HEK293T (cell line): Measurements from ENCODE around the gene CA7.

Source experiments
- CTCF ChIA-PET: fragments of 350-600 bp; formaldehyde crosslinking; extraction: SDS; loops from one replicate; lab custom pipeline; 2021; ENCODE audit warnings: antibody characterized with exemption, inconsistent platforms; lab: Yijun Ruan, JAX
- POLR2A ChIA-PET: fragments of 350-600 bp; formaldehyde crosslinking; extraction: SDS; loops from one replicate; lab custom pipeline; 2020; ENCODE audit warnings: antibody characterized with exemption, inconsistent platforms; lab: Yijun Ruan, JAX
- DNase-seq: peaks from one replicate; pipeline ENCODE4 v3.0.0; 2012; ENCODE audit warnings: mixed read lengths; ENCODE audit errors: extremely low spot score
- ARNT ChIP-seq: fragments of 450-650 bp; IDR thresholded peaks from 2 replicates; pipeline ENCODE4 v1.6.1; 2017; ENCODE audit warnings: mild to moderate bottlenecking
- BHLHE40 ChIP-seq: fragments of 450-650 bp; IDR thresholded peaks from 2 replicates; pipeline ENCODE4 v1.6.1; 2016; ENCODE audit warnings: mild to moderate bottlenecking, moderate library complexity, borderline replicate concordance
- CTBP1 ChIP-seq: fragments of 450-650 bp; IDR thresholded peaks from 2 replicates; pipeline ENCODE4 v1.6.1; 2016; ENCODE audit warnings: borderline replicate concordance
- ELF4 ChIP-seq: fragments of 450-650 bp; IDR thresholded peaks from 2 replicates; pipeline ENCODE4 v1.6.1; 2017; ENCODE audit warnings: antibody characterized with exemption
- FOXA1 ChIP-seq: fragments of 450-650 bp; IDR thresholded peaks from 2 replicates; pipeline ENCODE4 v1.6.1; 2016; ENCODE audit warnings: mild to moderate bottlenecking
- FOXK2 ChIP-seq: fragments of 450-650 bp; IDR thresholded peaks from 2 replicates; pipeline ENCODE4 v1.6.1; 2016; ENCODE audit warnings: mild to moderate bottlenecking
- FOXM1 ChIP-seq: fragments of 450-650 bp; IDR thresholded peaks from 2 replicates; pipeline ENCODE4 v1.6.1; 2017; ENCODE audit warnings: mild to moderate bottlenecking, borderline replicate concordance
- HDGF ChIP-seq: fragments of 450-650 bp; IDR thresholded peaks from 2 replicates; pipeline ENCODE4 v1.6.1; 2017; ENCODE audit warnings: antibody characterized with exemption, borderline replicate concordance
- L3MBTL2 ChIP-seq: fragments of 450-650 bp; conservative IDR thresholded peaks from 2 replicates; pipeline ENCODE4 v1.6.1; 2016; ENCODE audit warnings: mild to moderate bottlenecking
- LEF1 ChIP-seq: fragments of 450-650 bp; IDR thresholded peaks from 2 replicates; pipeline ENCODE4 v1.6.1; 2017; ENCODE audit warnings: mild to moderate bottlenecking, borderline replicate concordance
- NFRKB ChIP-seq: fragments of 450-650 bp; IDR thresholded peaks from 2 replicates; pipeline ENCODE4 v1.6.1; 2016; ENCODE audit warnings: mild to moderate bottlenecking, moderate library complexity
- SP1 ChIP-seq: fragments of 450-650 bp; IDR thresholded peaks from 2 replicates; pipeline ENCODE4 v1.6.1; 2017
- SUZ12 ChIP-seq: fragments of 450-650 bp; IDR thresholded peaks from 2 replicates; pipeline ENCODE4 v1.6.1; 2016; ENCODE audit warnings: mild to moderate bottlenecking
- TARDBP ChIP-seq: fragments of 450-650 bp; IDR thresholded peaks from 2 replicates; pipeline ENCODE4 v1.6.1; 2016
- ZNF384 ChIP-seq: fragments of 450-650 bp; IDR thresholded peaks from 2 replicates; pipeline ENCODE4 v1.6.1; 2016
- TF ChIP-seq, protein P1 (sequence below): fragments of 450-650 bp; IDR thresholded peaks from 2 replicates; pipeline ENCODE4 v1.6.1; 2016

CA7 gene

DNA sequence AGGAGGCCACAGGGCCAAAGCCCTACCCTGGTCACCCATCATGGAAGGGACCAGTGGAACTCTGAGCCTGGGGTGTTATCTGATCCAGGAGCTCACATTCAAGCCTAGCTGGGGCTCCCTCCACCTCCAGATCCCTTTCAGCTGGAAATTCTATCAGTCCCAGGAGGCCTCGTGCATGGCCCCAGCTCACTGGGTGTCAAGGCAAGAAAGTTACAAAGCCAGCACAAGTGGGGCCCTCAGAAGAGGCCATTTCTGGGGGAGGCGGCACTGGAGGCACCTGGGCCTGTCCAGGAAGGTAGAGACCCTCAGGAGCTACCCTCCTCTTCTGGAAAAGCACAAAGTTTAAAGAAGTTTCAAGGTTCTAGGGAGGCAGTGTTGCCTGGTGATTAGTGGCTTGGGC is 4.8 kb downstream of the CA7 start:
- CTCF ChIA-PET, result interaction anchor here (0.8 to 1.3 kb wide), 2 partner anchors 18 kb away, joined by 4 to 5 read pairs; partner anchors contain the start of gene NAE1
- no peak for DNase-seq
- POLR2A ChIA-PET, result interaction anchor here (1.2 to 1.6 kb wide), 2 partner anchors 12 to 19 kb away, joined by 3 to 4 read pairs; partner anchors contain the start of gene NAE1
- no peak for TF ChIP-seq ARNT
- TF ChIP-seq NFRKB, result no peak
- TF ChIP-seq FOXA1, result no peak
- no peak for TF ChIP-seq ZNF384
- no peak for TF ChIP-seq TARDBP
- no peak for TF ChIP-seq ELF4
- no peak for TF ChIP-seq FOXM1
- TF ChIP-seq SP1, result no peak
- no peak for TF ChIP-seq BHLHE40
- TF ChIP-seq FOXK2, result no peak
- no peak for TF ChIP-seq L3MBTL2
- TF ChIP-seq HDGF, result no peak
- TF ChIP-seq, protein P1, sequence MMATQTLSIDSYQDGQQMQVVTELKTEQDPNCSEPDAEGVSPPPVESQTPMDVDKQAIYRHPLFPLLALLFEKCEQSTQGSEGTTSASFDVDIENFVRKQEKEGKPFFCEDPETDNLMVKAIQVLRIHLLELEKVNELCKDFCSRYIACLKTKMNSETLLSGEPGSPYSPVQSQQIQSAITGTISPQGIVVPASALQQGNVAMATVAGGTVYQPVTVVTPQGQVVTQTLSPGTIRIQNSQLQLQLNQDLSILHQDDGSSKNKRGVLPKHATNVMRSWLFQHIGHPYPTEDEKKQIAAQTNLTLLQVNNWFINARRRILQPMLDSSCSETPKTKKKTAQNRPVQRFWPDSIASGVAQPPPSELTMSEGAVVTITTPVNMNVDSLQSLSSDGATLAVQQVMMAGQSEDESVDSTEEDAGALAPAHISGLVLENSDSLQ, result no peak
- TF ChIP-seq LEF1, result no peak
- TF ChIP-seq CTBP1, result no peak
- TF ChIP-seq SUZ12, result no peak

DNA sequence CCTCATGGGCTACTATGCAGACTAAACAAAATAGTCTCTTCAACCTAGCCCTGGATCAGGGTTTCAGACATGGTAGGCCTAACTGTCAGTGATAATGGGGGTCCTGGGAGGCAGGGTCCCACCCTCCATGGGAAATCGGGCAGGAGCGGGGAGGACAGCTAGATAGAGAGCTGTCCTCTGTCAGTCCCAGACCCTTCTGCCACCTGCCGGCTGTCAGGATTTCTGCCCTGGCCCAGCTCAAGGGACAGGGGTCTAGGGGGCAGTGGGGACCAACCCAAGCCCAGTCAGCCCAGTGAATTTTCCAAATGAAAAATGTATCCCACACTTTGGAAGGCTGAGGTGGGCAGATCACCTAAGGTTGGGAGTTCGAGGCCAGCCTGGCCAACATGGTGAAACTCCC is 5.3 kb downstream of the CA7 start:
- POLR2A ChIA-PET, result interaction anchor here (0.6 to 1.6 kb wide), 3 partner anchors 12 to 19 kb away, joined by 3 to 4 read pairs (median 4); partner anchors contain the start of gene NAE1
- CTCF ChIA-PET, result interaction anchor here (0.8 to 1.3 kb wide), 2 partner anchors 18 to 19 kb away, joined by 4 to 5 read pairs; partner anchors contain the start of gene NAE1
- DNase-seq, result no peak
- no peak for TF ChIP-seq SP1
- no peak for TF ChIP-seq SUZ12
- TF ChIP-seq ZNF384, result no peak
- no peak for TF ChIP-seq BHLHE40
- no peak for TF ChIP-seq HDGF
- no peak for TF ChIP-seq ELF4
- TF ChIP-seq LEF1, result no peak
- no peak for TF ChIP-seq FOXK2
- TF ChIP-seq FOXM1, result no peak
- no peak for TF ChIP-seq FOXA1
- no peak for TF ChIP-seq TARDBP

DNA sequence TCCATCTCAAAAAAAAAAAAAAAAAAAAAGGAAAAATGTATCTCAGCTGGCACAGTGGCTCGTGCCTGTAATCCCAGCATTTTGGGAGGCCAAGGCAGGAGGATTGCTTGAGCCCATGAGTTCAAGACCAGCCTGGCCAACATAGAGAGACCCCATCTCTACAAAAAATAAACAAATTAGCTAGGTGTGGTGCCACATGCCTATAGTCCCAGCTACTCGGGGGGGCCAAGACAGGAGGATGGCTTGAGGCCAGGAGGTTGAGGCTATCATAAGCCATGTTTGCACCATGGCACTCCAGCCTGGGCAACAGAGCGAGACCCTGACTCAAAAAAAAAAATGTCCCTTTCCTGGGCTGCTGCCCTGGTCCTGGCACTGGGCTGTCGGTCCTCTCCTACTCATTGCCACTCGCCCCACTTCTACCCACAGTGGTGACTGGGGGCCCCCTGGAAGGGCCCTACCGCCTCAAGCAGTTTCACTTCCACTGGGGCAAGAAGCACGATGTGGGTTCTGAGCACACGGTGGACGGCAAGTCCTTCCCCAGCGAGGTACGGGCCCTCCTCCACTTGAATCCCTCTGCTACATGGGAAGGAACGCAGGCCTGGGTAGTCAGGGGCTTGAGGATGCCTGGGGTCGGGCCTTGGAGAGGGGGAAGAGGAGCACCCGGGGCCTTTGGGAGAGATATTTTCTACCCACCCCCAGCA is 6.1 kb downstream of the CA7 start:
- ChIA-PET POLR2A (interaction anchor here (1.6 kb wide), 1 partner anchor 11 kb away, joined by 4 read pairs; no protein-coding TSS in a partner anchor), CTCF (interaction anchor here (1.3 kb wide), 1 partner anchor 20 kb away, joined by 4 read pairs; the partner anchor contains the start of gene NAE1)
- TF ChIP-seq SP1, result no peak
- no peak for TF ChIP-seq TARDBP
- TF ChIP-seq HDGF, result no peak
- TF ChIP-seq L3MBTL2, result no peak
- no peak for TF ChIP-seq FOXA1
- no peak for TF ChIP-seq ARNT
- no peak for TF ChIP-seq SUZ12
- no peak for TF ChIP-seq ZNF384
- TF ChIP-seq LEF1, result no peak
- TF ChIP-seq FOXM1, result no peak
- no peak for TF ChIP-seq NFRKB
- TF ChIP-seq, protein P1, result no peak
- TF ChIP-seq BHLHE40, result no peak
- no peak for TF ChIP-seq CTBP1
- TF ChIP-seq ELF4, result no peak
- no peak for TF ChIP-seq FOXK2
- no peak for DNase-seq

DNA sequence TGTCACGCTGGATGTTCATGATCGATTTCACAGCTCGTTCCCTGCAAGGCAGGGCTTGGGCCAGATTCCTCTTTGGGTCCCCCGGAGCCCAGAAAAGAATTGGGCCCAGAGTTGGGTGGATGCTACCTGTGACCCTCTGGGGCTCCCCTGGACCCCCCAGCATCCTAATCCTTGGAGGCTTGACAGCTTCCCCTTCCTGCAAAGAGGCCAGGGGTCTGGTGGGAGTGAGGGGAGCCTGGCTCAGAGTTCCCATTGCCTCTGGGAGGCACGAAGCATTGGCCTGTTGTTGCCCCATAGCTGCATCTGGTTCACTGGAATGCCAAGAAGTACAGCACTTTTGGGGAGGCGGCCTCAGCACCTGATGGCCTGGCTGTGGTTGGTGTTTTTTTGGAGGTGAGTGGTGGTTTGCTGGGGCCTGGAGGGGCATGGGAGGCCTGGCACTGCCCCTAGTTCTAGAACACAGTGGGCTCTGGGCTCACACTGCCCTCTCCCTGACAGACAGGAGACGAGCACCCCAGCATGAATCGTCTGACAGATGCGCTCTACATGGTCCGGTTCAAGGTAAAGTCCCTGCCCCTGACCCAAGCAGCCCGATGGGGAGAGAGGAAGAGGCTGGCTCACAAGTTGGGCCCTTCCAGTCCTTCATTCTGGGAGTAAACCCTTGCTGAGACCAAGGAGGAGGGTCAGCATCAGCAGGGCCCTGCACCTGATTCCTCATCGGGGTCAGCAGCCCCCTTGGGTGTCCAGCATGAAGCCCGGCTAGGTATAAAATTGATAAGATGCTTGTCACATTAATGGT is 7.2 kb downstream of the CA7 start:
- TF ChIP-seq, protein P1, result no peak
- no peak for TF ChIP-seq TARDBP
- no peak for TF ChIP-seq ZNF384
- TF ChIP-seq HDGF, result no peak
- no peak for TF ChIP-seq FOXK2
- CTCF ChIA-PET, result no interaction called here
- DNase-seq, result no peak
- POLR2A ChIA-PET, result no interaction called here

DNA sequence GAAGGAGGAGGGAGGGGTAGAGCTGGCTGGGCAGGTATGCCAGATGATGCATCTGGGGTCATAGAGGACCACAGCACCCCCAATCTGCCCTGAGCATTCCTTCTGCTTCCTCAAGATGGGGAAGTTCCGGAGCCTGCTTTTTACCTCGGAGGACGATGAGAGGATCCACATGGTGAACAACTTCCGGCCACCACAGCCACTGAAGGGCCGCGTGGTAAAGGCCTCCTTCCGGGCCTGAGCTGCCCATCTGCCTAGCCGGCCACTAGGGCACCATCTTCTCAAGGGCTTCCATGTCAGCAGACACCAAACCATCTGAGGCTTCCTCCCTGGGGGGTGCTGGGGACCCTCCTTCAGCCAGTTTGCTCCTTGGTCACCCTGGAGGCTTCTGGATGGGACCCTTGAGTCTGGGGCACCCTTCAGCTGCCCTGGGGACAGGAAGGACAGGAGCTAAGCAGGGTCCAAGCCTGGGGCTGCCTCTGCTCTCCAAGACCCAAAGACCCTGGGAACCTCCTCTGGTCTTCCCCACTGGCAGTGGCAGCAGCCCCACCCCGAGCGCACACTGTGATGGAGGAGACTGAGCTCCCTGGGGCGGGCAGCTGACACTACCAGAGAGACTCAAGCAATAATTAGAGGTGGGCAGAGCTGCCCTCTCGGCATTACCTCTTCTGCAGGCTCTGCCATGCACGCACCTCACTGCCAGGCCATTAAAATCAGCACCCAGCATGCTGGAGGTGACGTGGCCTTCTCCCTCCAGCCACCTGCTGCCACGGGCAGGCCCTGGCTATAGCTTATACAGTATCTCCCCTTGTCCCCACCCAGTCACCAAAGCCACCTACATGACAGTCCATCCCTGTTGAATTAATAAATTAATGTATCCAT is 9.3 kb downstream of the CA7 start:
- DNase-seq, result no peak
- ChIA-PET POLR2A (interaction anchor here (1.2 kb wide), 1 partner anchor 23 kb away, joined by 3 read pairs; the partner anchor contains the start of gene NAE1), CTCF (interaction anchor here (1.2 kb wide), 2 partner anchors 14 to 23 kb away, joined by 3 to 4 read pairs; partner anchors contain the start of gene NAE1)
- TF ChIP-seq ELF4, result no peak
- no peak for TF ChIP-seq TARDBP
- no peak for TF ChIP-seq SUZ12
- TF ChIP-seq ZNF384, result no peak
- TF ChIP-seq SP1, result no peak
- TF ChIP-seq NFRKB, result no peak
- no peak for TF ChIP-seq FOXM1
- no peak for TF ChIP-seq LEF1
- TF ChIP-seq, protein P1, result no peak
- TF ChIP-seq FOXA1, result no peak
- no peak for TF ChIP-seq FOXK2
- no peak for TF ChIP-seq HDGF
- no peak for TF ChIP-seq ARNT
- no peak for TF ChIP-seq CTBP1
- no peak for TF ChIP-seq BHLHE40
- no peak for TF ChIP-seq L3MBTL2
